ENCODE results near the gene WRAP53. TPM values are rescaled to one million over a fixed set of nuclear protein-coding genes. Genes with fewer than 3 reads are reported as not detected.

The WRAP53 gene
- total and polyA plus RNA-seq, 10 of the 15 experiments (the other 5 are each of a cell fraction or from before 2014, with no cell fraction given) = 1.9 to 42.0 (median 21.9) TPM

DNA sequence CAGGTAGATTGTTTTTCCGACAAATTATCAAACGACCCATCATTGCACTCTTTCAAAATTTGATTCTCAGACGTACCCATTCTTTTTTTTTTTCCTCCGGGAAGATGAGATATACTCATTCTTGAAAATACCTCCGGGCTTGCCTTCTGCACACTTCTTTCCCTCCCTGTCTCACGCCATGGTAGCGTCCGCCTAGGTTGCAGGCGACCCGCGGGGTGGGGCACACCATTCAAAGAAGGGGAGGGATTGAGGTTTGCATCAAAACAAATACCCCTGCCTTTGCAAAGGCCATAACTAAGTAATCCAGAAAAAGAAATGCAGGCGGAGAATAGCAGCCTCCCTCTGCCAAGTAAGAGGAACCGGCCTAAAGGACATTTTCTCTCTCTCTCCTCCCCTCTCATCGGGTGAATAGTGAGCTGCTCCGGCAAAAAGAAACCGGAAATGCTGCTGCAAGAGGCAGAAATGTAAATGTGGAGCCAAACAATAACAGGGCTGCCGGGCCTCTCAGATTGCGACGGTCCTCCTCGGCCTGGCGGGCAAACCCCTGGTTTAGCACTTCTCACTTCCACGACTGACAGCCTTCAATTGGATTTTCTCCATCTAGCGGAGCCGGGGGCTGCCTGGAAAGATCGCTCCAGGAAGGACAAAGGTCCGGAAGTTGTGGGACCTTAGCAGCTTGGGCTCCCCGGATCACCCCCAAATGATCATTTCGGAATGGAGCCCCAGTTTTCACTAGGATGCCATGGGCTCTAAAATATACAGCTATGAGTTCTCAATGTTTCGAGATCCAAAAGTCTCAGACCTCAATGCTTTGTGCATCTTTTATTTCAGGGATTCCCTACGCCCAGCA, 1.8 kb upstream of the WRAP53 start:
- ChIA-PET POLR2A (interaction anchor here (0.5 to 4.3 kb wide), 37 partner anchors 20 to 1247 kb away, joined by 3 to 35 read pairs (median 5); partner anchors contain the start of genes ACAP1, ATP1B2, CD68 and CYB5D1), CTCF (interaction anchor here (0.6 to 6.4 kb wide), 38 partner anchors 14 to 641 kb away, joined by 3 to 128 read pairs (median 5); partner anchors contain the start of genes ACAP1, EFNB3, FXR2 and MPDU1), SMC1A (ENCODE audit: uncharacterized antibody, unreplicated experiment) (interaction anchor here (0.7 to 5.1 kb wide), 27 partner anchors 30 to 554 kb away, joined by 3 to 42 read pairs (median 5); partner anchors contain the start of genes ATP1B2, MPDU1, NEURL4 and SAT2), RAD21 (ENCODE audit: unreplicated experiment) (interaction anchor here (0.6 to 4.0 kb wide), 25 partner anchors 17 to 357 kb away, joined by 3 to 43 read pairs (median 5); partner anchors contain the start of genes ACAP1, CD68, FXR2 and MPDU1)
- Histone ChIP-seq H3K27me3 (replicated peaks in 1 of 2; ENCODE audit: control insufficient read depth in 2 of 2, insufficient read depth in 2 of 2, low read length in 1 of 2) (no peaks in the 10 kb centered on the region), H3K9me3 (replicated peaks; ENCODE audit: control insufficient read depth, insufficient read depth, low read length) (no peaks in the 10 kb centered on the region), H3K9ac (ENCODE audit: control insufficient read depth, insufficient read depth, low read length) (peak overlapping the region; percentile 100), H2AFZ (ENCODE audit: control insufficient read depth, low read depth, low read length) (peak overlapping the region; percentile 59), H3K4me3 (peak overlapping the region; percentile 92), H3K79me2 (ENCODE audit: control insufficient read depth, insufficient read depth, low read length) (peaks cover 62% of the 10 kb centered on the region), H3K27ac (ENCODE audit: control insufficient read depth, insufficient read depth) (peak overlapping the region; percentile 100), H4K20me1 (ENCODE audit: control insufficient read depth, insufficient read depth) (no peaks in the 10 kb centered on the region), H3K36me3 (ENCODE audit: control insufficient read depth in 2 of 2, insufficient read depth in 2 of 2, low read length in 1 of 2) (peaks cover 0 to 9% of the 10 kb centered on the region in 2 experiments; a peak in 1 of 4 replicates), H3K4me1 (ENCODE audit: control insufficient read depth, insufficient read depth, low read length) (peaks cover 12% of the 10 kb centered on the region), H3K4me2 (ENCODE audit: control insufficient read depth, insufficient read depth) (peak overlapping the region; percentile 52)
- intact Hi-C loops (cut with micrococcal nuclease; ENCODE audit: unreplicated experiment) (loop anchor here (5.0 to 10.0 kb wide), 5 partner anchors 74 to 382 kb away; partner anchors contain the start of genes CYB5D1, EIF5A, FXR2 and NAA38), in situ Hi-C loops (cut with MboI) (no loop called here)
- peak; percentile 86 for DNase-seq (ENCODE audit: low read depth, low spot score)
- BruUV-seq (replicated peaks) = TSS peak; percentile 85
- under 1% methylated on average over 29 of the region's 30 CpGs for WGBS (ENCODE audit: insufficient coverage, insufficient replicate concordance, low lambda C conversion rate, missing lambda C conversion rate)
- FAIRE-seq = peak; percentile 27
- ATAC-seq = peak; percentile 64
- TF ChIP-seq, protein P1, sequence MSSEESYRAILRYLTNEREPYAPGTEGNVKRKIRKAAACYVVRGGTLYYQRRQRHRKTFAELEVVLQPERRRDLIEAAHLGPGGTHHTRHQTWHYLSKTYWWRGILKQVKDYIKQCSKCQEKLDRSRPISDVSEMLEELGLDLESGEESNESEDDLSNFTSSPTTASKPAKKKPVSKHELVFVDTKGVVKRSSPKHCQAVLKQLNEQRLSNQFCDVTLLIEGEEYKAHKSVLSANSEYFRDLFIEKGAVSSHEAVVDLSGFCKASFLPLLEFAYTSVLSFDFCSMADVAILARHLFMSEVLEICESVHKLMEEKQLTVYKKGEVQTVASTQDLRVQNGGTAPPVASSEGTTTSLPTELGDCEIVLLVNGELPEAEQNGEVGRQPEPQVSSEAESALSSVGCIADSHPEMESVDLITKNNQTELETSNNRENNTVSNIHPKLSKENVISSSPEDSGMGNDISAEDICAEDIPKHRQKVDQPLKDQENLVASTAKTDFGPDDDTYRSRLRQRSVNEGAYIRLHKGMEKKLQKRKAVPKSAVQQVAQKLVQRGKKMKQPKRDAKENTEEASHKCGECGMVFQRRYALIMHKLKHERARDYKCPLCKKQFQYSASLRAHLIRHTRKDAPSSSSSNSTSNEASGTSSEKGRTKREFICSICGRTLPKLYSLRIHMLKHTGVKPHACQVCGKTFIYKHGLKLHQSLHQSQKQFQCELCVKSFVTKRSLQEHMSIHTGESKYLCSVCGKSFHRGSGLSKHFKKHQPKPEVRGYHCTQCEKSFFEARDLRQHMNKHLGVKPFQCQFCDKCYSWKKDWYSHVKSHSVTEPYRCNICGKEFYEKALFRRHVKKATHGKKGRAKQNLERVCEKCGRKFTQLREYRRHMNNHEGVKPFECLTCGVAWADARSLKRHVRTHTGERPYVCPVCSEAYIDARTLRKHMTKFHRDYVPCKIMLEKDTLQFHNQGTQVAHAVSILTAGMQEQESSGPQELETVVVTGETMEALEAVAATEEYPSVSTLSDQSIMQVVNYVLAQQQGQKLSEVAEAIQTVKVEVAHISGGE (CRISPR knock-in tag; IDR thresholded peaks at IDR 0.05) = no peak
- TF ChIP-seq ETV6 (conservative IDR thresholded peaks at IDR 0.05 in 1 of 2, IDR thresholded peaks at IDR 0.05 in 1 of 2; ENCODE audit: borderline replicate concordance in 1 of 2, low read depth in 1 of 2) (peak; percentile 32 to 63; a peak in 1 of 4 replicates), BHLHE40 (IDR thresholded peaks at IDR 0.05; ENCODE audit: borderline replicate concordance in 1 of 2, low read depth in 2 of 2, low read length in 1 of 2) (peak; percentile 97), JUND (IDR thresholded peaks at IDR 0.05; ENCODE audit: low read depth, low read length) (peak; percentile 98), PML (IDR thresholded peaks at IDR 0.05; ENCODE audit: low read length) (peak; percentile 68; the same call in 1 of the 2 replicates), ZNF622 (IDR thresholded peaks at IDR 0.05) (no peak), TCF7 (IDR thresholded peaks at IDR 0.05; ENCODE audit: borderline replicate concordance) (no peak), HDAC6 (IDR thresholded peaks at IDR 0.05; ENCODE audit: unreplicated experiment) (no peak), NR2C2 (IDR thresholded peaks at IDR 0.05; ENCODE audit: borderline replicate concordance, control insufficient read depth, insufficient read length, low read depth) (no peak), ZNF274 (IDR thresholded peaks at IDR 0.05; ENCODE audit: insufficient read depth, insufficient read length) (no peak), MTA3 (IDR thresholded peaks at IDR 0.05; ENCODE audit: borderline replicate concordance, low read length) (peak; percentile 22; the same call in 1 of the 2 replicates), NFIC (IDR thresholded peaks at IDR 0.05; ENCODE audit: low read depth, low read length) (peak; percentile 83), YBX1 (IDR thresholded peaks at IDR 0.05) (no peak), CHD4 (IDR thresholded peaks at IDR 0.05) (no peak)
- TF ChIP-seq, protein P2, sequence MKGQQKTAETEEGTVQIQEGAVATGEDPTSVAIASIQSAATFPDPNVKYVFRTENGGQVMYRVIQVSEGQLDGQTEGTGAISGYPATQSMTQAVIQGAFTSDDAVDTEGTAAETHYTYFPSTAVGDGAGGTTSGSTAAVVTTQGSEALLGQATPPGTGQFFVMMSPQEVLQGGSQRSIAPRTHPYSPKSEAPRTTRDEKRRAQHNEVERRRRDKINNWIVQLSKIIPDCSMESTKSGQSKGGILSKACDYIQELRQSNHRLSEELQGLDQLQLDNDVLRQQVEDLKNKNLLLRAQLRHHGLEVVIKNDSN (IDR thresholded peaks at IDR 0.05; ENCODE audit: borderline replicate concordance, extremely low read length, insufficient read depth, low read depth, low read length) = no peak
